Activated CD4-positive, alpha-beta T cell treated with anti-CD3 and anti-CD28 coated beads for 48 hours (primary cell): Measurements from ENCODE around the gene RC3H2.
"Not testable (repeated sequence)": the region's sequence is repeated elsewhere in the genome, so short reads cannot be mapped to it uniquely, and the experiment has no call there.

Experiments
- DNase-seq: peaks from one replicate; pipeline ENCODE4 v3.0.0-alpha.2; 2020

RC3H2 gene

DNA sequence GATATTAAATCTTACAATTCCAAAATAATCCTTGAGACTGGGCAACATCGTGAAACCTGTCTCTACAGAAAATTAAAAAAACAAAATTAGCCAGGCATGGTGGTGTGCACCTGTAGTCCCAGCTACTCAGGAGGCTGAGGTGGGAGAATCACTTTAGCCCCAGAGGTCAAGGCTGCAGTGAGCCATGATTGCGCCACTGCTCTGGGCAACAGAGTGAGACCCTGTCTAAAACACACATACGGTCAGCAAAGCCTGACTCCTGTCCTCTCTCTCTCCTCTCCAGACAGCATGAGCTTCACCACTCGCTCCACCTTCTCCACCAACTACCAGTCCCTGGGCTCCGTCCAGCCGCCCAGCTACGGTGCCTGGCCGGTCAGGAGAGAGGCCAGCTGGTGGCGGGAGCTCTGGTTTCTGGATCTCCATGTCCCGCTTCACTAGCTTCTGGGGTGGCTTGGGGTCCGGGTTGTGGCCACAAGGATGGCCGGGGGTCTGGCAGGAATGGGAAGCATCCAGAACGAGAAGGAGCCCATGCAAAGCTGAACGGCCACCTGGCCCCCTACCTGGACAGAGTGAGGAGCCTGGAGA lies 67.8 kb downstream of the RC3H2 start:
- DNase-seq, result no peak

- DNase-seq, result peak; percentile 27
These were observed 69.8 kb downstream of the RC3H2 start for GRCh38 chr9:122835313-122835731.

DNA sequence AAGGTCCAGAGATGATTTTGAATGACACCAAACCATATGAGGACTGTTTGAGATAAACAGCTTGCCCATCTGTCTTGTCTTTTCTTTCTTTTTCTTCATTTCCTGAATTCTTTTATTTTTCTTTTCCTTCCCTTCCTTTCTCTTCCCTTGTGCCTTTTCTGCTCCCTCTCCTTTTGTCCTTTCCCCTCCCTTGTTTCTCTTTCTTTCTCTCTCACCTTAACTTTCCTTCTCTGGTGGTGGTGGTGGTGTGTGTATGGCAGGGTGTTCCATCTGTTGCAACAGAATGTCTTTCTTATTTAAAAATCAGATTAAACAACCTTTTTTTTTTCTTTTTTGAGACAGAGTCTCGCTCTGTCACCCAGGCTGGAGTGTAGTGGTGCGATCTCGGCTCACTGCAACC lies 73.0 kb downstream of the RC3H2 start:
- DNase-seq, result no peak

DNA sequence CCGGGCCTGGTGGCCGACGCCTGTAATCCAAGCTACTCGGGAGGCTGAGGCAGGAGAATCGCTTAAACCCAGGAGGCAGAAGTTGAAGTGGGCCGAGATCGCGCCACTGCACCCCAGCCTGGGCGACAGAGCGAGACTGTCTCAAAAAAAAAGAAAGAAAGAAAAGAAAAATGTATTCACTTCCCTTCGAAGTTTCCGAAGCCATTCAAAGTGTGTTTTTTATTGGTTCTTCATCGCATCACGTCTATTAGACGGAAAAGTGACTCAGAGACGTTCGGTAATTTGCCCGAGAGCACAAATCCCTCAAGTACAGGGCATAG lies 76.2 kb downstream of the RC3H2 start:
- DNase-seq, result not testable (repeated sequence)

GRCh38 chr9:122827761-122828093 lies 77.4 kb downstream of the RC3H2 start:
- DNase-seq, result no peak

DNA sequence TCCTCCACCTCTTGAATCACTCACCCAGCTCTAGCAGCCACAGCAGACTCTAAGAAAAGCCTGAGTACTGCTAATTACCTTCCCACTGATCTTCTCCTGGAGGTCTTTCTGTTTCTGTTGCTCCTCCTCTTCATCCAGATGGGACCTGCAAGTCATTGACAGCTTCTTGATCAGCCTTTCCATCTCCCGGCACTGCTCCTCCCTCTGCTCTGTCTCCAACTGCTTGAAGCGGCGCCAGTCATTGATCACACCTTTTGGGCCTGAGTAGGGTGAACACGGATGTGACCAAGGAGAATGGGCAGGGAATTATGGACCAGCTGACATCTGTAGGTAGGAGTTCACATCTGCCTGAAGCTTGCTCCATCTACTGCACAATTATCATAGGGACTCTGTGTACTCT lies 82.2 kb downstream of the RC3H2 start:
- no peak for DNase-seq

- no peak for DNase-seq
These were observed 83.1 kb downstream of the RC3H2 start for GRCh38 chr9:122822056-122822455.

DNA sequence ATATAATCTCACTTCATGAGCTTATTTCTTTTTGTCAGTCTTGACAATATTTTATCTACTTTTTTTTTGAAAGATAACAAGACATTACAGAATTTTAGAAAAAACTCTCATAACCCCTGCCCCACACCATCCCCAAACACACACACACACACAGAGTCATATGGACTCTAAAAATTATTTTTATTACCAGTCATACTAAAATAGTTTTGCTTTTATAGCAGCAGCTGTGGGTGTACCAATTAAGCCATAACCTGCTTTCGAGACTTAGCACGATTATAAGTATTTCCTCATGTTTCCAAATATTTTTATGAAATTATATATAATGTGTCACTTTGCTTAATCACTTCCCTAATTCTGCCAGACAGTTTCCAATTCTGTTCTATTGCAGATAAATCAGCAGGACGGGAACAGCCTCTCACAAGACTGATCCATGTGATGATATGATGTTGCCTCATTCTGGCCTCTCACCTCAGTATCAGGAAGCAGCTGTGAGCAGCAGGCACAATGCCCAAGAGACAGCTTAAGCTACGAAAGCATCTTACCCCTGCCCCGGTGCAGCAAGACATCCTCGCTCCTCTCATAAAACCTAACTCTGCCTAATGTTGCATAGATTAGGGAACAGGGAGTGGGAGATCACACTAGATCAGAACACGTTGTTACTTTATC lies 83.7 kb downstream of the RC3H2 start:
- no peak for DNase-seq

DNA sequence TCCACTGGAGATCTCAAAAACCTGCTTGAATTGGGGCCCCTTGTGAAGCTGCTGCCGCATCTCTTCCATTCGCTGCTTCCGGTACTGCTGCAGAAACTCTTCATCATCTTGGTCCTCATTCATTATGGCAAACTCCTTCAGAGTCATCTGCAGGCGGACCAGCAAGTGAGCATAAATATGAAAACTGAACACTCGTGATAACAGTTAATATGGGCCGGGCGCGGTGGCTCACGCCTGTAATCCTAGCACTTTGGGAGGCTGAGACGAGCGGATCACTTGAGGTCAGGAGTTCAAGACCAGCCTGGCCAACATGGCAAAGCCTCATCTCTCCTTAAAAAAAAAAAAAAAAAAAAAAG lies 84.7 kb downstream of the RC3H2 start:
- no peak for DNase-seq

DNA sequence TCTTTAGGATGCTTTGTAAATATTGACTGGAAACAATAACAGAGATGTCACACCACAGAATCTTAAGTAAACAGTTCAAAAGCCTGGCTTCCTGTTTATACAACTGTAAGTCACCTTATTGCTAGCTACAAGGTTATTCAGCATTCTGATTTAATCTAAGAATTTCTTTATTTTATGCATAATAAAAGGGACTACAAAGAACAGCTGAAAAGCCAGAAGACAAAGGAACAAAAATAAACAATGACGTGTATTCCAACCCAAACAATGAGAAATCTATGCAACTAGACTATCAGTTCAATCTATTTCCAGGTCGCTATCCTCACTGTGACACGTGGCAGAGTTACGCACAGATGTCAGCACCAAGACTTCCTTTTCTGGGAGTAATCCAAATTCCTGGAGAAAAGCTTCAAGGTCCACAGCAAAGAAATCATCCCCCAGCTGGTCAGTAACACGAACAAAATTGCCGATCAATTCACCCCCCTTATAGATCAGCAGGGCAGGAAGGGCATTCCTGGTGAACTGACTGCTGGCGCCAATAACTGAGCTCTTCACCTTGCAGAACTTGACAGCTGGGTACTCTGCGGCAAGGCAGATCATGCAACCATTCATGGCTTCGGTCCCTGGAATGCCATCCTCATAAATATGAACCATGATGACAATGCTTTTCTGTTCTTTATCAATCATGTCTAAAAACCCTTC lies 85.2 kb downstream of the RC3H2 start:
- no peak for DNase-seq

DNA sequence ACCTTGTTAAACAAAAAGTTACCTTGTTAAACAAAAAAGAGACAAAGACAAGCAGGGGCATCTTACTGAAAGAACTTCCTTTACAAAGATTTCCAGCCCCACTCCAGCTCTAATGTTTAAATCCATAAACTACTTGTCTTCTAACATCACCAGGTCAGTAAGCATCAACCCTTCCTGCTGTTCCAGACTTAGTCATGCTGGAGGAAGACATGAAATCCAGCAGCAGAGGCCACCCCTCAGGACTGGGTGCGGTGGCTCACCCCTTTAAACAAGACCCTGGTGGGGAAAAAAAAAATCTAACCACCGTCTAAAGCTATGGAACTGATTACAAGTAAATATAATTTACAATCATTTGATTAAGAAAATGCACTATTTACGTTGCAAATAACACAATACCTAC lies 85.8 kb downstream of the RC3H2 start:
- no peak for DNase-seq

- DNase-seq, result peak; percentile 53
These were observed 88.8 kb downstream of the RC3H2 start for GRCh38 chr9:122816163-122816867.

- no peak for DNase-seq
These were observed 89.6 kb downstream of the RC3H2 start for GRCh38 chr9:122815544-122815943.

DNA sequence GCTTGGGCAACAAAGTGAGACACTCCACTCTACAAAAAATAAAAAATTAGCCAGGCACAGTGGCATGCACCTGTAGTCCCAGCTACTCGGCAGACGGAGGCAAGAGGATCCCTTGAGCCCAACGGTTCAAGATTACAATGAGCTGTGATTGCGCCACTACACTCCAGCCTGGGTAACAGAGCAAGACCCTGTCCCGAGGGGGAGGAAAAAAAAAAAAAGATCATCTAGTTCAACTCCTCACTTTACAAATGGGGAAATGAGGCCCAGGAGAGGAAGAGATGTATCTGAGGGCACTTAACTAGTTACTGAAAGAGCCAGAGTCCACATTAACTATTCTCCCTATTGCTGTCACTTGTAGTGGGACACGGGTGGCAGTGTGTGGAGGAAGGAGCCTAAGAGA lies 90.6 kb downstream of the RC3H2 start:
- no peak for DNase-seq

GRCh38 chr9:122812736-122813135 lies 92.4 kb downstream of the RC3H2 start:
- DNase-seq, result no peak

DNA sequence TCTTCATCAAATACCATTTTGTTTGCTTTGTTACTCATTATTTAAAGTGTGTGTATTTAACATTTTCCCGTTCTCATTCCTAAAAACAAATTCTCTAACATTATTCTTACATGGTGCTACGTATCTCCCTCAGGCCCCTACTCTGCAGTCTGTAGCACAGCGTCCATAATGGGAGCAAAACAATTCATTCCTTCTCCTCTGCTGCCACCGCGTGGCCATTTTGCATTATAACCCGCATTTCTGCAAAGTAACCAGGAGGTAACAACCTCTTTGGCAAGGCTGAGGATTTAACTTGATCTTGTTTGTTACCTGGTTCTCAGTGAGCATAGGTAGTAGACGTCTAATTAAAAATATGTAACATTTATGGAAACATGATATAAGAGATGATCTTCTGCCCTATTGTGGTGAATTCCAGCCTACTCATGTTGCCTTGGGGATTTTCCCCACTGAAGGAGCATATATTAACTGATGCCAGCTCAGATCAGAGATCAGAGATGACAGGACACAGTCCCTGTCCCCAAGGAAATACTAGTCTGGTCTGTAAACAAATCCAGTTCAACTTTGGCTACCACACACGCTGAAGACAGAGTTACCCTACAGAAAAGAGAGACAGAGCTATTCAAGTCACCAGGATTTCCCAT lies 94.7 kb downstream of the RC3H2 start:
- peak; percentile 84 for DNase-seq

GRCh38 chr9:122809261-122809660 lies 95.9 kb downstream of the RC3H2 start:
- DNase-seq, result not testable (repeated sequence)

GRCh38 chr9:122808141-122808540 lies 97.0 kb downstream of the RC3H2 start:
- DNase-seq, result no peak

- peak; percentile 78 for DNase-seq
These were observed 97.8 kb downstream of the RC3H2 start for GRCh38 chr9:122807271-122807900.

GRCh38 chr9:122806661-122807060 lies 98.5 kb downstream of the RC3H2 start:
- DNase-seq, result peak; percentile 50

DNA sequence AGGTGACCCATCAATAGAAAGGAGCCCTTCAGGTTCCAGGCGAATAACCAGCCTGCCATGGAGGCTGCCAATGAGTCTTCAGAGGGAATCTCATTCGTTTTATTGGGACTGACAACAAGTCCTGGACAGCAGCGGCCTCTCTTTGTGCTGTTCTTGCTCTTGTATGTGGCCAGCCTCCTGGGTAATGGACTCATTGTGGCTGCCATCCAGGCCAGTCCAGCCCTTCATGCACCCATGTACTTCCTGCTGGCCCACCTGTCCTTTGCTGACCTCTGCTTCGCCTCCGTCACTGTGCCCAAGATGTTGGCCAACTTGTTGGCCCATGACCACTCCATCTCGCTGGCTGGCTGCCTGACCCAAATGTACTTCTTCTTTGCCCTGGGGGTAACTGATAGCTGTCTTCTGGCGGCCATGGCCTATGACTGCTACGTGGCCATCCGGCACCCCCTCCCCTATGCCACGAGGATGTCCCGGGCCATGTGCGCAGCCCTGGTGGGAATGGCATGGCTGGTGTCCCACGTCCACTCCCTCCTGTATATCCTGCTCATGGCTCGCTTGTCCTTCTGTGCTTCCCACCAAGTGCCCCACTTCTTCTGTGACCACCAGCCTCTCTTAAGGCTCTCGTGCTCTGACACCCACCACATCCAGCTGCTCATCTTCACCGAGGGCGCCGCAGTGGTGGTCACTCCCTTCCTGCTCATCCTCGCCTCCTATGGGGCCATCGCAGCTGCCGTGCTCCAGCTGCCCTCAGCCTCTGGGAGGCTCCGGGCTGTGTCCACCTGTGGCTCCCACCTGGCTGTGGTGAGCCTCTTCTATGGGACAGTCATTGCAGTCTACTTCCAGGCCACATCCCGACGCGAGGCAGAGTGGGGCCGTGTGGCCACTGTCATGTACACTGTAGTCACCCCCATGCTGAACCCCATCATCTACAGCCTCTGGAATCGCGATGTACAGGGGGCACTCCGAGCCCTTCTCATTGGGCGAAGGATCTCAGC lies 104.8 kb downstream of the RC3H2 start, which contains the start of gene OR1K1:
TSS of gene OR1K1 (plus strand) at position 58 of the 995 bp plus-strand sequence. CDS start at position 58, 0 bp downstream.
- DNase-seq, result no peak
